Fibroblast of the conjunctiva (primary cell): ENCODE results near the gene TRAF6.
"Not testable (repeated sequence)": the region's sequence is repeated elsewhere in the genome, so short reads cannot be mapped to it uniquely, and the experiment has no call there.

Source experiments
- DNase-seq: peaks from one replicate; pipeline ENCODE4 v3.0.0-alpha.2; 2010; ENCODE audit warnings: low read depth

TRAF6 gene

DNA sequence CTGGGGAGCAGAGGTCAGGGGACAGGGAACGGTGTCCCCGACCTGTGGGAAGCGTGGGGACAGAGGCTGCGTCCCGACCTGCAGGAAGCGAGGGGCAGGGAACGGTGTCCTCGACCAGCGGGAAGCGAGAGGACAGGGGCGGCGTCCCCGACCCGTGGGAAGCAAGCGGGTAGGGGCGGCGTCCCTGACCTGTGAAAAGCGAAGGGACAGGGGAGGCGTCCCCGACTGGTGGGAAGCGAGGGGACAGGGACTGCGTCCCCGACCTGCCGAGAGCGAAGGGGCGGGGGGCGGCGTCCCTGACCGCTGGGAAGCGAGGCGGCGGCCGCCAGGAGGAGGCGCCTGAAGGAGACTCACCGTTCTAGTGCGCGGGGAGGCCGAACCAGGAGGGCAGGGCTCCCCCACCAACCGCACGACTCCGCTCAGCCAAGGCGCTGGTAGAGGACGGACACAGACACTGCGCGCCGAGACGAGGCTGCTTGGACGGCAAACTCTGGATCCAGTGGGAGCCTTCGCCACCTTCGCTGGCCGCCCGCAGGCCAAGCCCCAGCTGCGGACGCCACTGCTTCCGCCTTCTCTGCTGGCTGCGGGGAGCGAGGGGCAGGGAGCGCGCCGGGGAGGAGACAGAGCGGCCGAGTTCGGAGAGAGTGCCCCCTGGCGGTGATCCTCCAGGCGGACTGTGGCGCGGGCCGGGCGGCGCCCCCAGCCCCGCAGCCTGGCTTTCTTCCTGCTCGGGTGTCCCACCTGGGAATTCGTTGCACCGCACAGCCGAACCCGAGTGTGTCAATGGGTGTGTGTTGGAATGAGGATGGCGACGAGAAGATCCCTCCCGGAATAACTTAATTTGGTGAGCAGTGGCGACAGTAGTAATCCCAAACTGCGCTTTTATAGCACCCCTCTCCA, at the start of gene TRAF6:
Gene TRAF6, minus strand, starts transcription at position 579 of the 900 bp plus-strand sequence. CDS start 8,757 bp downstream, outside the sequence.
- DNase-seq = peak; percentile 48

DNA sequence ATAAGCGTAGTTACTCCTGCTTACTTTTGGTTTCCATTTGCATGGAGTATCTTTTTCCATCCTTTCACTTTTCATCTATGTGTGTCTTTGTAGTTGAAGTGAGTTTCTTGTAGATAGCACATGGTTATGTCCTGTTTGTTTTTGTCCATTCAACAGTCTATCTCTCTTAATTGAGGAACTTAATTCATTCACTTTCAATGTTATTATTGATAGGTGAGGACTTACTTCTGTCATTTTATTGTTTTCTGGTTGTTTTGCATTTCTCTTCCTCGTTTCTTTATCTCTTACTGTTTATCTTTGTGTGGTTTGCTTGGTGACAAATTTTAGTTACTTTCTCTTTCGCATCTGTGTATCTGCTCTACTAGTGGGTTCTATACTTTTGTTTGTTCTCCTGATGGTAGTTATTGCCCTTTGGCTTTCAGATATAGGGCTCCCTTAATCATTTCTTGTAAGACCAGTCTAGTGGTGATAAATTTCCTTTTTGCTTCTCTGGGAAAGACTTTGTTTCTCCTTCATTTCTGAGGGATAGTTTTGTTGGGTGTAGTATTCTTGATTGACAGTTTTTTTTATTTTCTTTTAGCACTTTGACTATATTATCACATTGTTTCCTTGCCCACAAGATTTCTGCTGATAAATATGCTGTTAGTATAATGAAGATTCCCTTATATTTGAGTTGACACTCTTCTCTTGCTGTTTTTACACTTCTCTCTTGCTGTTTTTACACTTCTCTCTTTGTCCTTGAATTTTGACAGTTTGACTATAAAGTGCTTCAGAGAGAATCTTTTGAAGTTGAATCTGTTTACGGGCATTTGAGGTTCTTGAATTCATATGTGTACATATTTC, 48.7 kb upstream of the TRAF6 start:
- DNase-seq = no peak

DNA sequence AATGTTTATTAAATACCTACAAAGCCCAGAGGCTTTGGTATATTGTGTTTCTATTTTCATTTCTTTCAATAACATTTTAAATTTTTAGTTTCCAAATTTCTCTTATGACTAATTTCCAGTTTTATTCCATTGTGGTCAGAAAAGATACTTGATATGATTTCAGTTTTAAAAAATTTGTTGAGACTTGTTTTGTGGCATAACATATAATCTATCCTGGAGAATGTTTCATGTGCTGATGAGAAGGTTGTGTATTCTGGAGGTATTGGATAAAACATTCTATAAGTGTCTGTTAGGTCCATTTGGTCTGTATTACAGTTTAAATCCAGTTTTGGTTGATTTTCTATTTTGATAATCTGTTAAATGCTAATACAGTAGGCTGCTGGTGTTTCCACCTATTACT, 47.9 kb upstream of the TRAF6 start:
- DNase-seq = no peak

DNA sequence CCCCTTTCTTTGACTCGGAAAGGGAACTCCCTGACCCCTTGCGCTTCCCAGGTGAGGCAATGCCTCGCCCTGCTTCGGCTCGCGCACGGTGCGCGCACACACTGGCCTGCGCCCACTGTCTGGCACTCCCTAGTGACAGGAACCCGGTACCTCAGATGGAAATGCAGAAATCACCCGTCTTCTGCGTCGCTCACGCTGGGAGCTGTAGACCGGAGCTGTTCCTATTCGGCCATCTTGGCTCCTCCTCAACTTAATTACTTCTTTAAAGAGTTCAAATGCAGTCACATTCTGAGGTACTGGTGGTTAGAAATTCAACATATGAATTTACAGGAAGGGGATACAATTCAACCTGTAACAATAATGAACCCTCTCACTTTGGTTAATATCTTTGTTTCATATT, 47.3 kb upstream of the TRAF6 start:
- DNase-seq = not testable (repeated sequence)

DNA sequence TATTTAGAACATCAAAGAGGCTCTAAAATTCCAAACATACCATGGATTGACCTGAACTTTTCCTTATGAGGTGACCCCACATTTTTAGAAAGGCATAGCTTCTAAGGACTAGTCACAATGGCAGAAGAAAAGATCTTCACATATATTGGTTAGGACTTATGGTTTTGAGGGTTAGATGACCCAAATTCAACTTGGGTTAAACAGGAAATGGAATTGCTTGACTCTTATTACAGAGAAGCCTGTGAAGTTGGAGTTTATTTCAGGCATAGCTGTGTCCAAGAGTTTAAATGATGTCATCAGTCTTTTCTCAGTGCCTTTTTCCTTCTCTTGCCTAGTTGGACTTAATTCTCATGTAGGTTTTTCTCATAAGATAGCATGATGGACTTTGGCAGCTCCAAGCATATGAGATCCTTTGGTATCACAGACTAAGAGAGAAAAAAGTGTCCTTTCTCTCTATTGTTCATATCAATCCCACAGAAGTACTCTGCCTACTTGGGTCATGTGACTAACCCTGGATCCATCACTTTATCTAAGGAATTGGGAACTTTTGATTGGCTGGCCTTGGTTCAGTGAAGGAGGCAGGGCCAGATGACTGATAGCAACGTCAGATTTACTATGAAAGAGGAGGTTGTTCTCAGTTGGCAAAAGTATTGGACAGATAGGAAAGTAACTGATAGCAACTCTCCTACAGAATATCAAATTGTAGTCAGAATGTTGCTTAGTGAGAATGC, 40.5 kb upstream of the TRAF6 start:
- no peak for DNase-seq

GRCh38 chr11:36540998-36541397, 30.9 kb upstream of the TRAF6 start:
- peak; percentile 10 for DNase-seq

GRCh38 chr11:36534276-36534840, 24.3 kb upstream of the TRAF6 start:
- no peak for DNase-seq

- DNase-seq = no peak
These were observed 23.0 kb upstream of the TRAF6 start for GRCh38 chr11:36532941-36533601.

DNA sequence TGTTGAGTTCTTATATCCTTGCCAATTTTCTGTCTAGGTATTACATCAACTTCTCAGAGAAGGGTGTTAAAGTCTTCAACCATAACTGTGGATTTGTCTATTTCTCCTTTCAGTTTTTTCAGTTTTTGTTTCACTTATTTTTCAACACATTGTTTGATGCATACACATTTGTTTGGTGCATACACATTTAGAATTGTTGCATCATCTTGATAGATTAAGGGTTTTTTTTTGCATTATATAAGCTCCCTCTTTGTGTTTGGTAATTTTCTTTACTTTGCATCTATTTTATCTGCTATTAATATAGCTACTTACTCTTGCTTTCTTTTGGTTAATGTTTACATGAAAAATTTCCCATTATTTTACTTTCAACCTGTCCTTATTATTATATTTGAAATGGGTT, 20.8 kb upstream of the TRAF6 start:
- DNase-seq = no peak

DNA sequence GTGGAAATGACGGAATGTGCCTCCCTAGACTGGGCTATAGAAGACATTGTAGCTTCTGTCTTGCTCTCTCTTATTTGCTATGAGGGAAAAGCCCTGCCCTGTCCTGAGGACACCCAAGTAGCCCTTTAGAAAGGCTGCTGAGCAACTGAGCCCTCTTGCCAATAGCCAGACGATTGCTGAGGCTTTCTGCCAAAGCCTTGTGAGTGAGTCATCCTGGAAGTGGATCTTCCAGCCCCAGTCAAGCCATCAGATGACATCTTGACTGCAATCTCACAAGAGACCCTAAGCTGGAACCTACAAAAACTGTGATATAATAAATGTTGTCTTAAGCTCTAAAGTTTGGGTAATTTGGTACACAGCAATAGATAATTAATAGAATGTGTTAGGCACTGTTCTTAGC, 3.9 kb upstream of the TRAF6 start:
- no peak for DNase-seq

- no peak for DNase-seq
These were observed 1.9 kb upstream of the TRAF6 start for GRCh38 chr11:36512016-36512415.

- DNase-seq = not testable (repeated sequence)
These were observed 990 bp upstream of the TRAF6 start for GRCh38 chr11:36511062-36511461.

- DNase-seq = no peak
These were observed 496 bp upstream of the TRAF6 start for GRCh38 chr11:36510594-36510942.

GRCh38 chr11:36509201-36509639, 852 bp downstream of the TRAF6 start:
- DNase-seq = no peak

GRCh38 chr11:36508743-36509142, 1.3 kb downstream of the TRAF6 start:
- DNase-seq = no peak

DNA sequence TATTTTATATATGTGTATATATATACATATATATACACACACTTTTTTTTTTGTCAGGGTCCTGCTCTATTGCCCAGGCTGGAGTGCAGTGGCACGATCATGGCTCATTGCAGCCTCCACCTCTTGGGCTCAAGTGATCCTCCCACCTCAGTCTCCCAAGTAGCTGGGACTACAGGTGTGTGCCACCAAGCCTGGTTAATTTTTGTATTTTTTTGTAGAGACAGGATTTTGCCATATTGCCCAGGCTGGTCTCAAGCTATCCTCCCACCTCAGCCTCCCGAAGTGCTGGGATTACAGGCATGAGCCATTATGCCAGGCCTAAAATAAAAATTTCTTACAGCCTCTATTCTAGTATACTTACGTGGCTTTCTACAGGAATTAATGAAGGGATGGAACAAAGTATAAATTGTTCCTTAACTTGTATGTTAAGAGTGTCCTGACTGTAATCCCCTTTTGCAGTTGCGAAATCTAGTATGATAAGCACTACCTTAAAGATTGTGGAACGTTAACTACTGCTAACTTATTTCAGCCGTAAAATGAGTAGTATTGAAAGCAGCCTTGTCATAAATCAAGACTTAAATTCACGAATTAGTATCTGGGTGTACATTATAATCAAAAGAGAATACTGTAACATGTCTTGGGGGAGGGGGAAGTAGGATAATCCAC, 2.1 kb downstream of the TRAF6 start:
- no peak for DNase-seq

- DNase-seq = no peak
These were observed 8.8 kb downstream of the TRAF6 start for GRCh38 chr11:36501236-36501635.

- DNase-seq = peak; percentile 65
These were observed 9.8 kb downstream of the TRAF6 start for GRCh38 chr11:36500315-36500721.

DNA sequence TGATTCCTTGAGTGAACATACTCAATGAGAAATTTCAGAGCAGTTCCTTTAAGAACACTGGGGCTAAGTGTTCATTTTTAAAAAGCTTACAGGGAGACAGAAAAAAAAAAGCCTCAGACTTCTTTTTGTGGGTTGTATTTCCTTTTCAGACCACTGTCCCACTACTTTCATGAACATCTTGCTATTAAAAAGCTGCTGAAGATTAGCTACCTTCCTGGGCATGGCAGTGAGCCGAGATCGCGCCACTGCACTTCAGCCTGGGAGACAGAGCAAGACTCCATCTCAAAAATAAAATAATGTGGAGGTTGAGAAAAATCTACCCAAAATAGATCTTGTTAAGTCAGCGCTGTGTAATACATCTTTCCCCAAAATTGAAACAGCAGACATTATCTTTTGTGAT, 10.8 kb downstream of the TRAF6 start:
- no peak for DNase-seq

DNA sequence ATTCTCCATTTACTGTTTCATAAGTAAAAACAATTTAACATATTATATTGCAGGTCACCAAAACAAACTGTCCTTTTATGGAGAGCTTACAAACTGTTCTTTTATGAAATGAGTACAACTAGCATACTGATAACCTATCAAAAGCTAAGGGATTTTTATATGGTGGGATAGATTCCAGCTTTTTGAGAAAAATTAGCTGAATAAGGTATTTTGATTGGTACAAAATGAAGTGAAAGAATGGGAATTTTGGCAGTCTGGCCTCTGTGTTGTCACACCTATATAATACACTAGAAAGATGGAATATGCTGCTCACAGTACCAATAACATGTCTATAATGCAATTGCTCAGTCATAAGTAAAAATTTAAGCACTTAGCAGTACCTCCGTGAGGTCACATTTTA, 11.4 kb downstream of the TRAF6 start:
- DNase-seq = no peak

DNA sequence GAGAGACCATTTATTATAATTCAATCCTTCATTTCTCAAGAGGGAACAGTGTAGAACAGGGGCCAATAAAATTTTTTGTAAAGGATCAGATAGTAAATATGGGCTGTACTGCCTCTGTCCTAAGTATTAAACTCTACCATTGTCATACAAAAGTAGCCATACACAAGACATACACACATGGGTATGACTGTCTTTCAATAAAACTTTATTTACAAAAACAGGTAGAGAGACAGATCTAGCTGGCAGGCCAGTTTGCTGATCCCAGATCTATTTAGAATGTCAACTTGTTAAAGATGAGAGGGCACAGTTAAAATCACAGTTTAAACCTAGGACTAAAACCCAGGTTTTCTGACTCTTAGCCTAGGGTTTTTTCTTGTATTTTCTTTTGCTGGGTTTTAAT, 16.7 kb downstream of the TRAF6 start:
- no peak for DNase-seq
